Natural killer cell (primary cell): Measurements from ENCODE around the gene BTN1A1. TPM values are rescaled to one million over a fixed set of nuclear protein-coding genes. Genes with fewer than 3 reads are reported as not detected.
"Not testable (repeated sequence)": the region's sequence is repeated elsewhere in the genome, so short reads cannot be mapped to it uniquely, and the experiment has no call there.

Source experiments
- ATAC-seq, 3 donors: fragments of 150-1000 bp in 2 of 3; fragments of 200-7000 bp in 1 of 3; cut with Tn5 transposase; 1 replicate in 1 of 3; 2 replicates in 2 of 3; pipeline ENCODE4 v1.10.0; 2021; ENCODE audit warnings: mild to moderate bottlenecking in 2 of 3, moderate library complexity in 2 of 3
- DNase-seq, 2 donors: peaks; one replicate each; pipeline versions ENCODE4 v3.0.0 to v3.0.0-alpha.2; 2013 to 2021; ENCODE audit warnings: mixed read lengths in 1 of 2
- H3K27ac ChIP-seq: one replicate; pipeline ENCODE4 v1.5.1; 2013; ENCODE audit warnings: mild to moderate bottlenecking, low read length
- H3K27me3 ChIP-seq: one replicate; pipeline ENCODE4 v1.6.1; 2013; ENCODE audit warnings: low read length; ENCODE audit not compliant: control insufficient read depth, insufficient read depth
- H3K36me3 ChIP-seq: one replicate; pipeline ENCODE4 v1.6.1; 2013; ENCODE audit warnings: low read length; ENCODE audit not compliant: control insufficient read depth, insufficient read depth
- H3K4me1 ChIP-seq: one replicate; pipeline ENCODE4 v1.6.1; 2013; ENCODE audit warnings: low read length; ENCODE audit not compliant: control insufficient read depth, insufficient read depth
- H3K4me3 ChIP-seq: one replicate; pipeline ENCODE4 v1.5.1; 2013; ENCODE audit warnings: low read length
- H3K9me3 ChIP-seq: one replicate; pipeline ENCODE4 v1.6.1; 2013; ENCODE audit warnings: low read length; ENCODE audit not compliant: control insufficient read depth, insufficient read depth
- H3K27ac Mint-ChIP-seq, 2 donors: one replicate each; pipeline ENCODE4 v1.8.0; 2022; ENCODE audit warnings: mild to moderate bottlenecking in 2 of 2, mixed read lengths in 2 of 2, moderate library complexity in 1 of 2
- H3K27me3 Mint-ChIP-seq, 2 donors: one replicate each; pipeline ENCODE4 v1.8.0; 2022; ENCODE audit warnings: low read depth in 2 of 2, mixed read lengths in 2 of 2
- H3K36me3 Mint-ChIP-seq: one replicate; pipeline ENCODE4 v1.8.0; 2022; ENCODE audit warnings: mixed read lengths
- H3K4me1 Mint-ChIP-seq, 2 donors: one replicate each; pipeline ENCODE4 v1.8.0; 2022; ENCODE audit warnings: mixed read lengths in 2 of 2
- H3K4me3 Mint-ChIP-seq: one replicate; pipeline ENCODE4 v1.8.0; 2022; ENCODE audit warnings: mild to moderate bottlenecking, moderate library complexity, mixed read lengths
- H3K9me3 Mint-ChIP-seq, 2 donors: one replicate each; pipeline ENCODE4 v1.8.0; 2022; ENCODE audit warnings: mixed read lengths in 2 of 2
- WGBS: methylation state at CpG from one replicate; pipeline ENCODE4 v1.1.7; 2013; ENCODE audit warnings: missing lambda C conversion rate; ENCODE audit not compliant: insufficient coverage; 5-methylcytosine and 5-hydroxymethylcytosine counted together
- intact Hi-C: fragments of 100-400 bp; cut with micrococcal nuclease; formaldehyde crosslinking; loops from one replicate; pipeline ENCODE4 v1.14.2; 2022
- total RNA-seq, 4 donors: library from RNA; stranded (reverse); fragments of 120-200 nt in 1 of 4; gene quantifications; one replicate each; pipeline versions ENCODE4 v1.2.3 to v1.2.4, GENCODE V29; 2013 to 2022
- TF ChIP-seq, protein P1 (sequence below): fragments of 200-600 bp; IDR thresholded peaks from one replicate; pipeline ENCODE4 v1.8.0; 2022; ENCODE audit warnings: antibody characterized with exemption

The BTN1A1 gene
- total RNA-seq, 3 donors from 2014 or later (not counting 1 experiment from before 2014, with no cell fraction given), result not detected

DNA sequence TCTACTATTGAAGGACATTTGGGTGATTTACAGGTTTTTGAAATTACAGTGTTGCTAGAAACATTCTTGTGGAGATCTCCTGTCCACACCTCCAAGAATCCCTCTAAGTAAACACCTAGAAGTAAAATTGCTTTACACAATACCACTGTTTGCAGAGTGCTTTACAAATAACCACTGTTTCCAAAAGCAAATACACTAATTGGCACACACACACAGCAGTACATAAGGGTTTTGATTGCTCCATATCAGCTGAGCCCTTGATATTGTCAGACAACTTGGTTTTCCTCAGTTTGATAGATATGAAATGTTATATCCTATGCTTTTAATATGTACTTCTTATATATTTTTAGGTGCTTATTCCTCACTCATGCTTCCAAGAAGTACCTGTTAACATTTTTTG is 44.4 kb downstream of the BTN1A1 start:
- TF ChIP-seq, protein P1, sequence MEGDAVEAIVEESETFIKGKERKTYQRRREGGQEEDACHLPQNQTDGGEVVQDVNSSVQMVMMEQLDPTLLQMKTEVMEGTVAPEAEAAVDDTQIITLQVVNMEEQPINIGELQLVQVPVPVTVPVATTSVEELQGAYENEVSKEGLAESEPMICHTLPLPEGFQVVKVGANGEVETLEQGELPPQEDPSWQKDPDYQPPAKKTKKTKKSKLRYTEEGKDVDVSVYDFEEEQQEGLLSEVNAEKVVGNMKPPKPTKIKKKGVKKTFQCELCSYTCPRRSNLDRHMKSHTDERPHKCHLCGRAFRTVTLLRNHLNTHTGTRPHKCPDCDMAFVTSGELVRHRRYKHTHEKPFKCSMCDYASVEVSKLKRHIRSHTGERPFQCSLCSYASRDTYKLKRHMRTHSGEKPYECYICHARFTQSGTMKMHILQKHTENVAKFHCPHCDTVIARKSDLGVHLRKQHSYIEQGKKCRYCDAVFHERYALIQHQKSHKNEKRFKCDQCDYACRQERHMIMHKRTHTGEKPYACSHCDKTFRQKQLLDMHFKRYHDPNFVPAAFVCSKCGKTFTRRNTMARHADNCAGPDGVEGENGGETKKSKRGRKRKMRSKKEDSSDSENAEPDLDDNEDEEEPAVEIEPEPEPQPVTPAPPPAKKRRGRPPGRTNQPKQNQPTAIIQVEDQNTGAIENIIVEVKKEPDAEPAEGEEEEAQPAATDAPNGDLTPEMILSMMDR, result no peak
- Mint-ChIP-seq H3K36me3 (peaks cover 23% of the 10 kb centered on the region), H3K27me3 (no peaks in the 10 kb centered on the region), H3K4me3 (no peak overlapping the region), H3K9me3 (no peaks in the 10 kb centered on the region), H3K27ac (peak overlapping the region; percentile 35 to 57), H3K4me1 (peaks cover 35 to 36% of the 10 kb centered on the region in 2 donors)
- ATAC-seq (no peak), DNase-seq (no peak)
- H3K4me1 ChIP-seq, result peaks cover 6% of the 10 kb centered on the region
- H3K27me3 ChIP-seq, result no peaks in the 10 kb centered on the region
- H3K9me3 ChIP-seq, result no peaks in the 10 kb centered on the region
- H3K27ac ChIP-seq, result no peak overlapping the region
- intact Hi-C loops, result no loop called here
- no peak overlapping the region for H3K4me3 ChIP-seq
- peaks cover 29% of the 10 kb centered on the region for H3K36me3 ChIP-seq

DNA sequence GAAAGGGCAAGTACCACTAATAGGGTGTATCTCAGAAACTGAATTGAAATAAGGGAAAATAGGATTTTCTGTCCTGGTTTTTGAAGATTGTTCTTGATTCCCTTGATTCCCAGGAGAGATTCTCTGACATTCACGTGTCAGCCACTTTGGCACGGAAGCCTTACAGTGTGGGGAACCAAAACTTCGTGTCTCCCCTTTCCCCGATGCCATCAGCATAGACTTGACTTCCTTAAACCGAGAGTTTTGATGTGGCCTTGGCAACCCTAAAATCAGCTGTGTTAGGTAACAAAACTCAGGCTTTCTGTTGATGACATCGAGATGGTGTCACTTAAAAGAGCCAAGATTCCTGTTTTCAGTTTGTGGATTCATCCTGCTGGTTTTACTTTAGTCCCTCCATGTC is 45.5 kb downstream of the BTN1A1 start:
- no peaks in the 10 kb centered on the region for H3K27me3 Mint-ChIP-seq
- H3K36me3 ChIP-seq, result peaks cover 29% of the 10 kb centered on the region
- H3K27ac ChIP-seq, result no peak overlapping the region
- no peak overlapping the region for H3K4me3 ChIP-seq
- intact Hi-C loops, result no loop called here
- peaks cover 9% of the 10 kb centered on the region for H3K4me1 ChIP-seq
- no peaks in the 10 kb centered on the region for H3K9me3 Mint-ChIP-seq
- 92% methylated on average over 6 of the region's 6 CpGs for WGBS
- peak overlapping the region in 1 of 2 donors; percentile 50 for H3K27ac Mint-ChIP-seq
- ATAC-seq, result no peak
- H3K9me3 ChIP-seq, result no peaks in the 10 kb centered on the region
- no peak overlapping the region for H3K4me3 Mint-ChIP-seq
- no peak for DNase-seq
- TF ChIP-seq, protein P1, result no peak
- H3K4me1 Mint-ChIP-seq, result peaks cover 32 to 38% of the 10 kb centered on the region in 2 donors
- H3K27me3 ChIP-seq, result no peaks in the 10 kb centered on the region
- peaks cover 23% of the 10 kb centered on the region for H3K36me3 Mint-ChIP-seq

DNA sequence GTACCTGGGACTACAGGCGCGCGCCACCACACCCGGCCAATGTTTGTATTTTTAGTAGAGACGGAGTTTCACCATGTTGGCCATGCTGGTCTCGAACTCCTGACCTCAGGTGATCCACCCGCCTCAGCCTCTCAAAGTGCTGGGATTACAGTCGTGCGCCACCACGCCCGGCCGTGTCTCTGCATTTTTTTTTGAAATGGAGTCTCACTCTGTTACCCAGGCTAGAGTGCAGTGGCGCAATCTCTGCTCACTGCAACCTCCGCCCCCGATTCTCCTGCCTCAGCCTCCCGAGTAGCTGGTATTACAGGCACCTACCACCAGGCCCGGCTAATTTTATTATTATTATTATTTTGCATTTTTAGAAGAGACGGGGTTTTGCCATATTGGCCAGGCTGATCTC is 47.3 kb downstream of the BTN1A1 start:
- H3K9me3 Mint-ChIP-seq, H3K9me3 ChIP-seq, H3K27ac Mint-ChIP-seq, H3K27ac ChIP-seq, ATAC-seq, DNase-seq, H3K4me3 ChIP-seq, intact Hi-C loops, H3K4me3 Mint-ChIP-seq, H3K27me3 ChIP-seq, H3K27me3 Mint-ChIP-seq, H3K4me1 ChIP-seq: not testable (repeated sequence)
- H3K36me3 Mint-ChIP-seq, result peaks cover 23% of the 10 kb centered on the region
- peaks cover 24 to 29% of the 10 kb centered on the region in 2 donors for H3K4me1 Mint-ChIP-seq
- H3K36me3 ChIP-seq, result peaks cover 29% of the 10 kb centered on the region
- WGBS, result 99% methylated on average over 16 of the region's 18 CpGs

DNA sequence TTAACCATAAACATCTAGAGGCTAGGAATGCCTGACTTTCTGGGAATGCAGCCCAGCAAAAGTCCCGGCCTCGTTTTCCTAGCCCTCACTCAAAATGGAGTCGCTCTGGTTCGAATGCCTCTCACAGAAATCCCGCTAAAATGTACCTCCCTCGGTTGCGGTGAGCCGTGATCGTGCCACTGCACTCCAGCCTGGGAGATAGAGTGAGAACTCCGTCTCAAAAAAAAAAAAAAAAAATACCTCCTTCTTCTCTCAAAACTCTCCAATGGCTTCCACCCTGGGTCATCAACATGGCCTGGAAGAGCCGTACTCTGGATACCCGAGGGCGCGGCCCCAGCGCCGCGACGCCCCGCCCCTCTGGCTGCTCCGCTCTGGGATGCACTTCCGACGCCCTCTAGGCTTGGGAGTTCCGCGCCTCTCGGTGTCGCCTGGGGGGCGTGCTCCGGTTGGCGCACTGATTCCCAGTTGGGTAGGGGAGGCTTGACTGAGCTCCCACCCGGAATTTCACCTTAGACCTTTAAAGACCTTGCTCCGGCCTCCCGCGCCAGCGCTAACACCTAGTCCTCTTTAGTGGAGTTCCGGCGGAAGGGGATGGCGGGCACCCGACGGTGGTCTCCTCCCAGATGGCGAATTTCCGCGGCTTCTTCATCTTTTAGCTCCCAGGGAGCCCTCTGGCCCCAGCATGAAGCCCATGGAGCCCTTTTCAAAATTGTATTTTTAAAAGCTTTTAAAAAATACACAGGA is 50.3 kb downstream of the BTN1A1 start:
- Mint-ChIP-seq H3K27me3 (no peaks in the 10 kb centered on the region), H3K4me3 (no peak overlapping the region), H3K9me3 (no peaks in the 10 kb centered on the region), H3K4me1 (peaks cover 11 to 23% of the 10 kb centered on the region in 2 donors), H3K36me3 (peaks cover 15% of the 10 kb centered on the region), H3K27ac (peak overlapping the region; percentile 23 to 78)
- intact Hi-C loops, result loop anchor here (5.0 to 10.0 kb wide), 2 partner anchors 228 to 526 kb away; a partner anchor contains a TSS
- Histone ChIP-seq H3K9me3 (no peaks in the 10 kb centered on the region), H3K36me3 (peaks cover 10% of the 10 kb centered on the region), H3K27me3 (no peaks in the 10 kb centered on the region), H3K4me3 (peak overlapping the region; percentile 63), H3K4me1 (peaks cover 23% of the 10 kb centered on the region), H3K27ac (no peak overlapping the region)
- TF ChIP-seq, protein P1, result no peak
- DNase-seq, result peak; percentile 30 to 67
- 7% methylated on average over 42 of the region's 42 CpGs for WGBS
- ATAC-seq, result peak; percentile 20 to 56 (median 39)
